Endothelial cell of umbilical vein (primary cell): ENCODE results near the gene UVSSA. TPM values are rescaled to one million over a fixed set of nuclear protein-coding genes. Genes with fewer than 3 reads are reported as not detected.

Experiments used
- BruUV-seq: library from RNA; stranded (reverse); fragments of 400-500 nt; replicated peaks from 2 replicates; lab custom pipeline; 2021; lab: Mats Ljungman, UMichigan
- CTCF ChIA-PET: fragments of 300-600, 350-600 bp; sonication (Branson Sonifier 250); formaldehyde crosslinking; loops from one replicate; lab custom pipeline; 2021; ENCODE audit warnings: antibody characterized with exemption, inconsistent platforms; lab: Charles Lee
- POLR2A ChIA-PET: fragments of 300-600, 350-600 bp; sonication (Branson Sonifier 250); formaldehyde crosslinking; loops from one replicate; lab custom pipeline; 2021; ENCODE audit warnings: antibody characterized with exemption, inconsistent platforms; lab: Charles Lee
- DNase-seq: peaks from one replicate; pipeline ENCODE4 v3.0.0-alpha.2; 2011; ENCODE audit warnings: low read depth, low spot score
- FAIRE-seq: peaks from 2 replicates; lab custom pipeline; 2011; peaks lifted over from hg19 to GRCh38; lab: Jason Lieb, UNC
- H2AFZ ChIP-seq: 2 replicates; pipeline ENCODE4 v1.6.0; 2012; ENCODE audit warnings: low read depth, low read length, control low read depth, inconsistent platforms
- H3K27ac ChIP-seq: 2 replicates; pipeline ENCODE4 v1.5.1; 2011; ENCODE audit warnings: low read depth, mild to moderate bottlenecking, control low read depth, low read length, moderate library complexity; ENCODE audit not compliant: insufficient read depth
- H3K27me3 ChIP-seq, 2 experiments: 2 replicates each; pipeline versions ENCODE4 v1.6.0 to v1.6.1; 2011; ENCODE audit warnings: low read length in 2 of 2, mixed read lengths in 1 of 2; ENCODE audit not compliant: control insufficient read depth in 2 of 2, insufficient read depth in 2 of 2
- H3K36me3 ChIP-seq, 2 experiments: 2 replicates in 1 of 2; 3 replicates in 1 of 2; pipeline ENCODE4 v1.5.1; 2011; ENCODE audit warnings: low read length in 2 of 2, mild to moderate bottlenecking in 1 of 2, moderate library complexity in 1 of 2; ENCODE audit not compliant: control insufficient read depth in 2 of 2, insufficient read depth in 2 of 2; ENCODE audit errors: extremely low read depth in 1 of 2
- H3K4me1 ChIP-seq: 3 replicates; pipeline ENCODE4 v1.5.1; 2011; ENCODE audit warnings: mild to moderate bottlenecking, low read length; ENCODE audit not compliant: control insufficient read depth, insufficient read depth; ENCODE audit errors: extremely low read depth
- H3K4me2 ChIP-seq: 2 replicates; pipeline ENCODE4 v1.6.1; 2011; ENCODE audit warnings: low read length, control low read depth, mixed read lengths; ENCODE audit not compliant: insufficient read depth
- H3K4me3 ChIP-seq, 3 experiments: fragments of 200-600 bp in 1 of 3; sonication (generic), shearing (Covaris generic) in 1 of 3; replicated peaks in 1 of 3; 2 replicates each; pipeline ENCODE4 v1.5.1; 2011 to 2016; ENCODE audit warnings: control low read depth in 3 of 3, low read length in 3 of 3, mild to moderate bottlenecking in 2 of 3, inconsistent platforms in 1 of 3, low read depth in 1 of 3, moderate library complexity in 1 of 3; ENCODE audit not compliant: insufficient read depth in 1 of 3
- H3K79me2 ChIP-seq: 2 replicates; pipeline ENCODE4 v1.6.0; 2012; ENCODE audit warnings: low read length, inconsistent platforms; ENCODE audit not compliant: control insufficient read depth, insufficient read depth
- H3K9ac ChIP-seq: replicated peaks from 2 replicates; pipeline ENCODE3; 2011; ENCODE audit warnings: low read length, control low read depth; ENCODE audit not compliant: insufficient read depth; ENCODE audit errors: extremely low read depth
- H3K9me1 ChIP-seq: replicated peaks from 3 replicates; pipeline ENCODE4 v1.6.0; 2011; ENCODE audit warnings: mild to moderate bottlenecking, low read length; ENCODE audit not compliant: control insufficient read depth, insufficient read depth; ENCODE audit errors: extremely low read depth
- H3K9me3 ChIP-seq: replicated peaks from 2 replicates; pipeline ENCODE4 v1.5.1; 2012; ENCODE audit warnings: low read length, inconsistent platforms; ENCODE audit not compliant: control insufficient read depth, insufficient read depth
- H4K20me1 ChIP-seq: replicated peaks from 2 replicates; pipeline ENCODE3; 2011; ENCODE audit warnings: mild to moderate bottlenecking, low read length; ENCODE audit not compliant: control insufficient read depth, insufficient read depth; ENCODE audit errors: extremely low read depth
- EZH2 ChIP-seq: IDR thresholded peaks from 2 replicates; pipeline ENCODE4 v1.6.1; 2012; ENCODE audit warnings: borderline replicate concordance, low read depth, mild to moderate bottlenecking, moderate library complexity, low read length, inconsistent platforms; ENCODE audit not compliant: severe bottlenecking
- FOS ChIP-seq: IDR thresholded peaks from 2 replicates; pipeline ENCODE4 v1.6.1; 2011; ENCODE audit warnings: mild to moderate bottlenecking, low read length, moderate library complexity, borderline replicate concordance; ENCODE audit not compliant: insufficient read depth
- GATA2 ChIP-seq: IDR thresholded peaks from 2 replicates; pipeline ENCODE4 v1.7.0; 2011; ENCODE audit warnings: low read depth, mild to moderate bottlenecking, moderate library complexity, mixed read lengths, low read length; ENCODE audit not compliant: insufficient read length, insufficient read depth
- JUN ChIP-seq: IDR thresholded peaks from 2 replicates; pipeline ENCODE4 v1.6.1; 2011; ENCODE audit warnings: borderline replicate concordance, low read depth; ENCODE audit not compliant: insufficient read length, insufficient read depth
- MYC ChIP-seq: IDR thresholded peaks from one replicate; pipeline ENCODE4 v1.6.1; 2011; ENCODE audit warnings: mild to moderate bottlenecking, low read depth, low read length
- POLR2A ChIP-seq: IDR thresholded peaks from 2 replicates; pipeline ENCODE4 v1.6.1; 2012; ENCODE audit warnings: low read depth, mild to moderate bottlenecking, control low read depth, low read length
- POLR2AphosphoS5 ChIP-seq: IDR thresholded peaks from 2 replicates; pipeline ENCODE4 v1.6.1; 2012; ENCODE audit warnings: low read depth, mild to moderate bottlenecking, control low read depth, low read length, moderate library complexity; ENCODE audit not compliant: insufficient read depth
- dilution Hi-C: fragments of 300-500 bp; cut with MboI; formaldehyde crosslinking; loops from one replicate; pipeline ENCODE4 v1.15.0; 2019; ENCODE audit warnings: low sequenced_read_pairs; ENCODE audit not compliant: extremely low pct_ligation_motif_present
- intact Hi-C: fragments of 100-400 bp; cut with micrococcal nuclease; formaldehyde crosslinking; loops from one replicate; pipeline ENCODE4 v1.10.0; 2022
- polyA plus RNA-seq, 4 experiments: library from polyadenylated mRNA; depleted of rRNA in 3 of 4; stranded (reverse) in 3 of 4; unstranded in 1 of 4; fragments of >200 nt; gene quantifications; 2 replicates each; pipeline versions ENCODE4 v1.2.1 to v1.2.3, GENCODE V29; 2011 to 2012; ENCODE audit warnings: missing spikeins in 1 of 4
- total RNA-seq: library from RNA; stranded (reverse); gene quantifications from 2 replicates; pipeline ENCODE4 v1.2.3, GENCODE V29; 2021
- TF ChIP-seq, protein P1 (sequence below), 2 donors: IDR thresholded peaks; 1 replicate in 1 of 2; 2 replicates in 1 of 2; pipeline ENCODE4 v1.5.1; 2011; ENCODE audit warnings: low read length in 2 of 2, mild to moderate bottlenecking in 2 of 2, moderate library complexity in 2 of 2, control low read depth in 1 of 2, inconsistent platforms in 1 of 2, low read depth in 1 of 2; ENCODE audit not compliant: insufficient read depth in 1 of 2; ENCODE audit errors: extremely low read depth in 1 of 2
- TF ChIP-seq, protein P2 (sequence below): IDR thresholded peaks from 2 replicates; pipeline ENCODE4 v1.6.1; 2011; ENCODE audit not compliant: insufficient read depth, insufficient read length

Gene UVSSA
- total and polyA plus RNA-seq, 2 donors (not counting 3 experiments of a cell fraction or from before 2014, with no cell fraction given), result 7.1 to 14.9 TPM

DNA sequence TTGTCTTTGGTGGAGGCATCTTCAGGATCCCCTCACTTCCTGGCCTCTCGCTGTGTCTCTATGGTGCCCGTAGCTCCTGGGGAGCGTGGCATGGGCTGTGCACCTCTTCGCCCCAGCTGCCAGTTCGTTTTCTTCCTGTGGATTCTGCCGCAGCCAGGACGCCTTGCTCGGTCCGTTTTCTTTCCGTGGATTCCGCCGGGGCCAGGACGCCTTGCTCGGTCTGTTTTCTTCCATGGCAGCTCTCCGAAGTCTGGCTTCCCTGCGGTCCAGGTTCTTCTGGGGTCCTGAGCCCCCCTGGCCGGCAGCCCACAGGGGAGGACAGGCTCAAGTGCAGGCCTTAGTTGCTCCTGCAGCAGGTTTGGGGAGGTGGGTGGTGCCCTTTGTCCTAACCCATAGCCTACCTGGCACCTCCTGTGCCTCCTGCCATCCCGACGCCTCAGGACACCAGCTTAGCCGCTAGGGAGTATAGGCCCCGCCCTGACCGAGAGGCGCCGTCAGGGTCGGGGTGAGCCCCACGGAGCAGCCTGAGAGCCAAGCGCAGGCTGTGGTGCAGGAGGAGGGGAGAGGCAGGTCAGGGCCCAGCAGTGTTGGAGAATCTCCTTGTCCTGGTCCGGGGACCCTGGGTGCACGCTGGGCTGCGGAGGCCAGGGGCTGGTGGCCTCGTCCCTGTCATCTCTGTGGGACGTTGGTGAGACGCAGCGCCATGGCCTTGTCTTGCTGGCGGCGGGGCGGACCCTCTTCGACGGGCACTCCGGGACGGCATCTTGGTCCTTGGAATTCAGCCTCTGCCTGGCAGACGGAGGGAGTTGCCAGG is 27.1 kb downstream of the UVSSA start:
- intact Hi-C loops (no loop called here), dilution Hi-C loops (no loop called here)
- no peaks in the 10 kb centered on the region for H3K4me1 ChIP-seq
- H3K4me3 ChIP-seq, result no peak overlapping the region
- ChIA-PET POLR2A (no interaction called here), CTCF (no interaction called here)
- no peaks in the 10 kb centered on the region for H3K36me3 ChIP-seq
- H3K9ac ChIP-seq, result no peak overlapping the region
- FAIRE-seq (no peak), DNase-seq (no peak)
- no peaks in the 10 kb centered on the region for H3K9me3 ChIP-seq
- no TSS peak for BruUV-seq
- H3K9me1 ChIP-seq, result no peaks in the 10 kb centered on the region
- no peak overlapping the region for H2AFZ ChIP-seq
- H3K4me2 ChIP-seq, result no peak overlapping the region
- H3K27ac ChIP-seq, result no peak overlapping the region
- TF ChIP-seq JUN (no peak), FOS (no peak), GATA2 (no peak)
- TF ChIP-seq, protein P1, sequence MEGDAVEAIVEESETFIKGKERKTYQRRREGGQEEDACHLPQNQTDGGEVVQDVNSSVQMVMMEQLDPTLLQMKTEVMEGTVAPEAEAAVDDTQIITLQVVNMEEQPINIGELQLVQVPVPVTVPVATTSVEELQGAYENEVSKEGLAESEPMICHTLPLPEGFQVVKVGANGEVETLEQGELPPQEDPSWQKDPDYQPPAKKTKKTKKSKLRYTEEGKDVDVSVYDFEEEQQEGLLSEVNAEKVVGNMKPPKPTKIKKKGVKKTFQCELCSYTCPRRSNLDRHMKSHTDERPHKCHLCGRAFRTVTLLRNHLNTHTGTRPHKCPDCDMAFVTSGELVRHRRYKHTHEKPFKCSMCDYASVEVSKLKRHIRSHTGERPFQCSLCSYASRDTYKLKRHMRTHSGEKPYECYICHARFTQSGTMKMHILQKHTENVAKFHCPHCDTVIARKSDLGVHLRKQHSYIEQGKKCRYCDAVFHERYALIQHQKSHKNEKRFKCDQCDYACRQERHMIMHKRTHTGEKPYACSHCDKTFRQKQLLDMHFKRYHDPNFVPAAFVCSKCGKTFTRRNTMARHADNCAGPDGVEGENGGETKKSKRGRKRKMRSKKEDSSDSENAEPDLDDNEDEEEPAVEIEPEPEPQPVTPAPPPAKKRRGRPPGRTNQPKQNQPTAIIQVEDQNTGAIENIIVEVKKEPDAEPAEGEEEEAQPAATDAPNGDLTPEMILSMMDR (IDR thresholded peaks at IDR 0.05; ENCODE audit: extremely low read depth in 1 of 2, insufficient read depth in 1 of 2, low read depth in 1 of 2, low read length in 2 of 2), result no peak
- H3K27me3 ChIP-seq, result no peaks in the 10 kb centered on the region
- no peaks in the 10 kb centered on the region for H3K79me2 ChIP-seq
- no peaks in the 10 kb centered on the region for H4K20me1 ChIP-seq

GRCh38 chr4:1374706-1375045 is 27.7 kb downstream of the UVSSA start:
- no peaks in the 10 kb centered on the region for H3K27me3 ChIP-seq
- TF ChIP-seq MYC (no peak), GATA2 (no peak), POLR2AphosphoS5 (no peak), JUN (no peak), EZH2 (no peak), POLR2A (no peak), FOS (no peak)
- TF ChIP-seq, protein P1 (IDR thresholded peaks at IDR 0.05; ENCODE audit: extremely low read depth in 1 of 2, insufficient read depth in 1 of 2, low read depth in 1 of 2, low read length in 2 of 2), result no peak
- TF ChIP-seq, protein P2, sequence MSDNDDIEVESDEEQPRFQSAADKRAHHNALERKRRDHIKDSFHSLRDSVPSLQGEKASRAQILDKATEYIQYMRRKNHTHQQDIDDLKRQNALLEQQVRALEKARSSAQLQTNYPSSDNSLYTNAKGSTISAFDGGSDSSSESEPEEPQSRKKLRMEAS, result no peak
- intact Hi-C loops (no loop called here), dilution Hi-C loops (no loop called here)
- no peak overlapping the region for H3K27ac ChIP-seq
- no peaks in the 10 kb centered on the region for H3K79me2 ChIP-seq
- H2AFZ ChIP-seq, result no peak overlapping the region
- DNase-seq (no peak), FAIRE-seq (no peak)
- no peaks in the 10 kb centered on the region for H4K20me1 ChIP-seq
- H3K36me3 ChIP-seq, result no peaks in the 10 kb centered on the region
- no peak overlapping the region for H3K4me2 ChIP-seq
- no peak overlapping the region for H3K4me3 ChIP-seq
- H3K4me1 ChIP-seq, result no peaks in the 10 kb centered on the region
- BruUV-seq, result no TSS peak
- ChIA-PET CTCF (no interaction called here), POLR2A (no interaction called here)
- H3K9ac ChIP-seq, result no peak overlapping the region
- H3K9me3 ChIP-seq, result no peaks in the 10 kb centered on the region
- no peaks in the 10 kb centered on the region for H3K9me1 ChIP-seq
